Pancreas (tissue), 10 donors: Measurements from ENCODE around the gene TUBG2. TPM values are rescaled to one million over a fixed set of nuclear protein-coding genes. Genes with fewer than 3 reads are reported as not detected.

Source experiments
- ATAC-seq, 4 donors: fragments of 200-7000 bp; cut with Tn5 transposase; one replicate each; pipeline versions ENCODE4 v1.8.0 to v1.9.1; 2020; ENCODE audit warnings: mild to moderate bottlenecking in 4 of 4, moderate library complexity in 4 of 4
- DNase-seq, 6 donors: peaks; one replicate each; pipeline ENCODE4 v3.0.0-alpha.2; 2020
- FAIRE-seq: peaks from 2 replicates; lab custom pipeline; 2012; peaks lifted over from hg19 to GRCh38; lab: Jason Lieb, UNC
- H3K27ac ChIP-seq, 4 donors: fragments of 200-600 bp; sonication (generic); 1 replicate in 3 of 4; 2 replicates in 1 of 4; pipeline versions ENCODE4 v1.5.0 to v1.8.0; 2020
- H3K27me3 ChIP-seq, 4 donors: fragments of 200-600 bp; one replicate each; pipeline ENCODE4 v1.8.0; 2021
- H3K36me3 ChIP-seq, 3 donors: fragments of 200-600 bp; sonication (generic) in 1 of 3; one replicate each; pipeline versions ENCODE4 v1.5.0 to v1.8.0; 2020 to 2021
- H3K4me1 ChIP-seq, 3 donors: fragments of 200-600 bp; one replicate each; pipeline ENCODE4 v1.8.0; 2021
- H3K4me3 ChIP-seq, 4 donors: fragments of 200-600 bp; sonication (generic) in 2 of 4; one replicate each; pipeline versions ENCODE4 v1.5.0 to v1.8.0; 2020 to 2021
- H3K9me3 ChIP-seq, 4 donors: fragments of 200-600 bp; one replicate each; pipeline ENCODE4 v1.8.0; 2021
- WGBS, 2 donors: extraction: QIAGEN DNeasy Blood & Tissue Kit; methylation state at CpG; one replicate each; pipeline ENCODE4 v1.1.7; 2013; 5-methylcytosine and 5-hydroxymethylcytosine counted together
- intact Hi-C, 3 donors: fragments of 100-400 bp; cut with DNase I; formaldehyde crosslinking; loops; one replicate each; pipeline versions ENCODE4 v1.11.1 to v1.14.2; 2022
- polyA plus RNA-seq, 2 donors: library from polyadenylated mRNA; stranded (reverse); fragments of 200-250 nt; gene quantifications; one replicate each; pipeline ENCODE4 v1.2.3, GENCODE V29; 2013
- total RNA-seq, 6 donors: library from RNA; stranded (reverse); fragmentation: NEBNext Ultra II Directional in 4 of 6; extraction: Animal tissue kit (Norgen Biotek cat#: 25700) in 4 of 6; gene quantifications; one replicate each; pipeline versions ENCODE4 v1.2.1 to v1.2.4, GENCODE V29; 2021 to 2023
- TF ChIP-seq, protein P1 (sequence below), 4 donors: fragments of 200-600 bp; sonication (generic) in 3 of 4; IDR thresholded peaks; one replicate each; pipeline versions ENCODE4 v1.5.0 to v1.8.0; 2021; ENCODE audit warnings: antibody characterized with exemption in 4 of 4
- donor health status: healthy with polysubstance abuse.
- donor health status: DM: no; HTN: no; CAD: no; lungs with moderate emphysema.
- donor health status: DM: no; HTN: no; CAD: no.
- donor health status: control.
- donor health status: control.
- donor health status: Bipolar disorder and iron deficiency.
- donor health status: DM: yes; HTN: yes; CAD: no.
- donor health status: DM: no; HTN: no; CAD: no.
- donor health status: DM: no; HTN: no; CAD: no.
- donor health status: DM: yes; HTN: yes; CAD: no.

TUBG2 gene
- total and polyA plus RNA-seq, 8 donors, result 10.9 to 90.5 (median 32.7) TPM

- Histone ChIP-seq H3K9me3 (no peaks in the 10 kb centered on the region), H3K4me1 (peaks cover 0 to 7% (median 5%) of the 10 kb centered on the region in 3 donors), H3K27ac (no peak overlapping the region), H3K4me3 (no peak overlapping the region), H3K27me3 (no peaks in the 10 kb centered on the region), H3K36me3 (no peaks in the 10 kb centered on the region)
- WGBS, 2 donors, result 77 to 85% methylated on average over 14 of the region's 14 CpGs
- FAIRE-seq (no peak), ATAC-seq (no peak), DNase-seq (no peak)
- TF ChIP-seq, protein P1, sequence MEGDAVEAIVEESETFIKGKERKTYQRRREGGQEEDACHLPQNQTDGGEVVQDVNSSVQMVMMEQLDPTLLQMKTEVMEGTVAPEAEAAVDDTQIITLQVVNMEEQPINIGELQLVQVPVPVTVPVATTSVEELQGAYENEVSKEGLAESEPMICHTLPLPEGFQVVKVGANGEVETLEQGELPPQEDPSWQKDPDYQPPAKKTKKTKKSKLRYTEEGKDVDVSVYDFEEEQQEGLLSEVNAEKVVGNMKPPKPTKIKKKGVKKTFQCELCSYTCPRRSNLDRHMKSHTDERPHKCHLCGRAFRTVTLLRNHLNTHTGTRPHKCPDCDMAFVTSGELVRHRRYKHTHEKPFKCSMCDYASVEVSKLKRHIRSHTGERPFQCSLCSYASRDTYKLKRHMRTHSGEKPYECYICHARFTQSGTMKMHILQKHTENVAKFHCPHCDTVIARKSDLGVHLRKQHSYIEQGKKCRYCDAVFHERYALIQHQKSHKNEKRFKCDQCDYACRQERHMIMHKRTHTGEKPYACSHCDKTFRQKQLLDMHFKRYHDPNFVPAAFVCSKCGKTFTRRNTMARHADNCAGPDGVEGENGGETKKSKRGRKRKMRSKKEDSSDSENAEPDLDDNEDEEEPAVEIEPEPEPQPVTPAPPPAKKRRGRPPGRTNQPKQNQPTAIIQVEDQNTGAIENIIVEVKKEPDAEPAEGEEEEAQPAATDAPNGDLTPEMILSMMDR (IDR thresholded peaks at IDR 0.05), result no peak
- intact Hi-C loops, result no loop called here
Measured at GRCh38 chr17:42685831-42686230, 26.7 kb downstream of the TUBG2 start.

DNA sequence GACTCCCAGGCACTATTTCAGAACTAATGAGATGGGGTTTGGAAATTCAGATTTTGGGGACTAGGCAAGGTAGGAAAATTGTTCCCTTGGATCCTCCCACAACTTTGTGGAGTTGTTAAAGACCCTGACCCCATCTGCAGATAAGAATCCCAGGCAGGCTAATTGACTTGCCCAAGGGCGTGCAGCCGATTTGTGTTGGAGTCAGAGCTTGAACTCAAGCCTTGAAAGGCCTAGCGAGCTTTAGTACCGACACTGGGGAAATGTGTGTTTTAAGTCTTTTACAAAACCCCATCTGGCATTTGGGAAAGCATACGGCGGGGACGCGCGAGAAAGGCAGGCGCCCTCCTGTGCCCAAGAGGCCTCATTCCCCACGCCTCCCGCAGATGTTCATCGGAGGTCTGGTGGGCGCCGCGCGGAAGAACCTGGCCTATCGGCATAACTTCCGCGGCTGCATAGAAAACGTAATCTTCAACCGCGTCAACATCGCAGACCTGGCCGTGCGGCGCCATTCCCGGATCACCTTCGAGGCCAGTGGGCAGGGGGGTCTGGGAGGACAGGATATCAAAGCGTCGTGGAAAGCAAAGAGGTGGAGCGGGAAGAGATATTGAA is 27.5 kb downstream of the TUBG2 start:
- H3K9me3 ChIP-seq, result no peaks in the 10 kb centered on the region
- H3K4me3 ChIP-seq, result no peak overlapping the region
- ATAC-seq (no peak), FAIRE-seq (no peak), DNase-seq (no peak)
- WGBS, 2 donors, result 72 to 76% methylated on average over 32 of the region's 32 CpGs
- no peak overlapping the region for H3K27ac ChIP-seq
- H3K4me1 ChIP-seq, result peaks cover 0 to 7% (median 5%) of the 10 kb centered on the region in 3 donors
- no peaks in the 10 kb centered on the region for H3K27me3 ChIP-seq
- intact Hi-C loops, result no loop called here
- H3K36me3 ChIP-seq, result no peaks in the 10 kb centered on the region
- TF ChIP-seq, protein P1 (IDR thresholded peaks at IDR 0.05), result no peak

DNA sequence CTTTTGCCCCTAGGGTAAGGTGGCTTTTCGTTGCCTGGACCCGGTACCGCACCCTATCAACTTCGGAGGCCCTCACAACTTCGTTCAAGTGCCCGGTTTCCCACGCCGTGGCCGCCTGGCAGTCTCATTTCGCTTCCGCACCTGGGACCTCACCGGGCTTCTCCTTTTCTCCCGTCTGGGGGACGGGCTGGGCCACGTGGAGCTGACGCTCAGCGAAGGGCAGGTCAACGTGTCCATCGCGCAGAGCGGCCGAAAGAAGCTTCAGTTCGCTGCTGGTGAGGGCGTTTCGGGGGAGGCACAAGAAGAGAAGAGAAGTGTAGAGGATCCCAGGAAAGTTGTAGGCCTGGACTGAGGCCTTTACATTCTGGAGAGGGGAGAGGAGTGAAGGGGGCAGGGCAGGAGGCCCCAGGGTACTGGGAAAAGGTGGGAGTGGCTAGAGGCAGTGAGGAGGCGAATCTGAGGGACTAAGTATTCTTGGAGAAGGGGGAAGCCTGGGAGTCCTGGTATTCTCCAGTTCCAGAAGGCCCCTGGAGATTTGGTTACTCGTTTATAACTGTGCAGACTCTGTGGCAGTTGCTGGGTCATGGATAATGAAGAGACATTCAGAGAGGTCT is 28.7 kb downstream of the TUBG2 start:
- Histone ChIP-seq H3K27ac (no peak overlapping the region), H3K9me3 (no peaks in the 10 kb centered on the region), H3K4me1 (no peaks in the 10 kb centered on the region), H3K27me3 (no peaks in the 10 kb centered on the region), H3K4me3 (no peak overlapping the region), H3K36me3 (no peaks in the 10 kb centered on the region)
- FAIRE-seq, result no peak
- intact Hi-C loops, result no loop called here
- TF ChIP-seq, protein P1 (IDR thresholded peaks at IDR 0.05), result no peak
- no peak for ATAC-seq
- WGBS, 2 donors, result 77% methylated on average over 27 of the region's 27 CpGs
- DNase-seq, result peak in 1 of 6 donors; percentile 28

- TF ChIP-seq, protein P1 (IDR thresholded peaks at IDR 0.05), result no peak
- no peaks in the 10 kb centered on the region for H3K27me3 ChIP-seq
- ATAC-seq (no peak), FAIRE-seq (no peak), DNase-seq (peak in 1 of 6 donors; percentile 41)
- no peaks in the 10 kb centered on the region for H3K36me3 ChIP-seq
- no peaks in the 10 kb centered on the region for H3K4me1 ChIP-seq
- H3K4me3 ChIP-seq, result no peak overlapping the region
- H3K27ac ChIP-seq, result no peak overlapping the region
- WGBS, 2 donors, result 79 to 80% methylated on average over 10 of the region's 10 CpGs
- intact Hi-C loops, result no loop called here
- H3K9me3 ChIP-seq, result no peaks in the 10 kb centered on the region
Measured at GRCh38 chr17:42690596-42690995, 31.5 kb downstream of the TUBG2 start.

DNA sequence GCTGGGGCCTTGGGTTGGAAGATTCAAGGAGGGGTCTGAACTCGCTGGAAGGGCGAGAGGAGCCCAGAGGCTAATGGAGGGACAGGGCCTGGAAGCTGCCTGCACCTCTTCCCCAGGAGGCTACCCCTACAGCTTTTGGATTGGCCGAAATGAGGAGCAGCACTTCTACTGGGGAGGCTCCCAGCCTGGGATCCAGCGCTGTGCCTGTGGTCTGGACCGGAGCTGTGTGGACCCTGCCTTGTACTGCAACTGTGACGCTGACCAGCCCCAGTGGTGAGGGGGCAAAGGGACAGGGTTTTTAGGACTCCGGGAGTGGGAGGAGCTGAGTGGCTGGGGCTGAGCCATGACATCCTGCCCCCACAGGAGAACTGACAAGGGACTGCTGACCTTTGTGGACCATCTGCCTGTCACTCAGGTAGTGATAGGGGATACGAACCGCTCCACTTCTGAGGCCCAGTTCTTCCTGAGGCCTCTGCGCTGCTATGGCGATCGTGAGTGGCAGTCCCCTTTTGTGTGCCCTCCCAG is 32.0 kb downstream of the TUBG2 start:
- ATAC-seq (no peak), DNase-seq (peak in 1 of 6 donors; percentile 37), FAIRE-seq (no peak)
- WGBS, 2 donors, result 89 to 91% methylated on average over 12 of the region's 12 CpGs
- H3K4me3 ChIP-seq, result no peak overlapping the region
- TF ChIP-seq, protein P1 (IDR thresholded peaks at IDR 0.05), result no peak
- no peaks in the 10 kb centered on the region for H3K36me3 ChIP-seq
- H3K27me3 ChIP-seq, result no peaks in the 10 kb centered on the region
- no peaks in the 10 kb centered on the region for H3K9me3 ChIP-seq
- H3K27ac ChIP-seq, result no peak overlapping the region
- intact Hi-C loops, result no loop called here
- H3K4me1 ChIP-seq, result no peaks in the 10 kb centered on the region
